Embryonic facial prominence (tissue), 1 donor: ENCODE measurements around the gene BNC1.
"Not testable (repeated sequence)": the region's sequence is repeated elsewhere in the genome, so short reads cannot be mapped to it uniquely, and the experiment has no call there.

Source experiments
- DNase-seq: peaks from one replicate; pipeline ENCODE4 v3.0.0-alpha.2; 2016; ENCODE audit errors: extremely low spot score

BNC1 gene

DNA sequence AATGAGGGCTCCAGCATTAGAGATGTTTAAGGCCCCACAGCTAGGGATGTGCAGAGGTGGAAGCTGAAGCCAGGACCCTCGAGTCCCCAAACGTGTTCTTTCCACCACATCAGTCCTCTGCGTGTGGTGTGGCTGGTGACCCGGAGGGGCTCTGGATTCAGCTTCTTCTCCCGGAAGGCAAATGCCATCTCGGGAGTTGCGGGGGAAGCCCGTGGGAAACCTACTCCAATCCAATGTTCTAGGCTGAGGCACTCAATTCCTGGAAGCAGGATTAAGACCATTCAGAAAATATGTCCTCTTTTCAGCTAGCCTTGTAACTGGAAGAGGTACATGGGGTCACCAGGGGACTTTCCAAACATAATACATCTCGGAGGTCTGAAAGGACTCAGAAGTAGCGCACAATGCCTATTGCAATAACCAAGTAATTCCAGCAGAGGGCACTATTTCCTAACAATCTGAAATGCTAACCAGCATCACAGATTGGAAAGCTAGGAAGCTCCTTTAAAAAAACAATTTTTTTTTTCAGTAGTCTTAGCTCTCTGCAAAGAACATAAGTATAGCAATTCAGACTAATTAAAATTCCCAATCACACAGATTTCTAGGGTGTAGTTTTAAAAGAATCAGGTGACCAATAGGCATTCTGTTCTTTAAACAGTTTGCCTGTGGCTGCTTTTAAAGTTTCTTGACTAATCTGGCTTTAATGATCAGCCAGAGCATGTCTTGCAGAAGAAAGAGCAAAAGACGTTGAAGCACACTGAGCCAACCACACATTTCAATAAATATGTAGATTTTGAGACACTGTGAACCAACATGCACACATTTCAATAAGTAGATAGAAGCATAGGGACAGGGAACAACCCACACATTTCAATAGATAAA, 36.1 kb downstream of the BNC1 start:
- peak; percentile 53 for DNase-seq

DNA sequence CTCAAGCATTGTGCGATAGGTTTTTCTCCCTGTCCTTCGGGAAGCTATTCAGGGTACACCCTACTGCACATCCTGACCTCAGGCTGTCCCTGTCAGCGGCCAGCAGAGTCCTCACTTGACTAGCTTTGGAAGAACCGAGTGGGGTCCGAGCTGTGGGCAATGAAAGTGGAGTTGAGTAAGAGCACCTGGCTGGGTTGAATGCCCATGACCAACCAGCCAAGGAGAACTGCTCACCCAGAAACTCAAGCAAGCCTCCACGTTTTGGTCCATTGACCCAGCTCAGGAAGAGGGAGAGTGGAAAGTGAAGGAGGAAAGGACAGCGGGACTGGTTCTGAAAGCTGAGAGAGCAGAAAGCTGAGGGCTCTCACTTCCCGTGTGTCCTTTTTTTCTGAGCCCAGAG, 40.8 kb downstream of the BNC1 start:
- no peak for DNase-seq

DNA sequence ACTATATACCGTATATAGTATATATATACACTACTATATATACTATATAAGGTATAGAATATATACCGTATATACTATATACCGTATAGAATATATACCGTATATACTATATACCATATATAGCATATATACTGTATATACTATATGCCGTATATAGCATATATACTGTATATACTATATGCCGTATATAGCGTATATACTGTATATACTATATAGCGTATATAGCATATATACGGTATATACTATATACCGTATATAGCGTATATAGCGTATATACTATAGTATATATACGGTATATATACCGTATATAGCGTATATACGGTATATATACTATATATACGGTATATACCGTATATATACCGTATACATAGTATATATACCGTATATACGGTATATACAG, 54.2 kb downstream of the BNC1 start:
- no peak for DNase-seq

DNA sequence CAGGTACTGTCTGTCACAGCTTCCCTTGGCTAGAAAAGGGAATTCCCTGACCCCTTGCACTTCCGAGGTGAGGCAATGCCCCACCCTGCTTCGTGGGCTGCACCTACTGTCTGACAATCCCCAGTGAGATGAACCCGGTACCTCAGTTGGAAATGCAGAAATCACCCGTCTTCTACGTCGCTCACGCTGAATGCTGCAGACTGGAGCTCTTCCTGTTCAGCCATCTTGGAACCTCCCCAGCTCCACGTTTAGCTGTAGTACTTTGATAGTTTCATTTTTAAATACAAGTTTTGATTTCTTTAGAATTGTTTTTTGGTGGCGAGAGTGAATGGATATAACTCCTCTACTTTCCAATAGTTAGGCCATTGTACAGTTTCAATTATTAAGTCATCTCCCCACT, 59.0 kb downstream of the BNC1 start:
- DNase-seq: no peak

DNA sequence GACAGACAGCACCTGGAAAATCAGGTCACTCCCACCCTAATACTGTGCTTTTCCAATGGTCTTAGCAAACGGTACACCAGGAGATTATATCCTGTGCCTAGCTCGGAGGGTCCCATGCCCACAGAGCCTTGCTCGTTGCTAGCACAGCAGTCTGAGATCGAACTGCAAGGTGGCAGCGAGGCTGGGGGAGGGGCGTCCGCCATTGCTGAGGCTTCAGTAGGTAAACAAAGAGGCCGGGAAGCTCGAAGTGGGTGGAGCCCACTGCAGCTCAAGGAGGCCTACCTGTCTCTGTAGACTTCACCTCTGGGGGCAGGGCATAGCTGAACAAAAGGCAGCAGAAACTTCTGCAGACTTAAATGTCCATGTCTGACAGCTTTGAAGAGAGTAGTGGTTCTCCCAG, 62.7 kb downstream of the BNC1 start:
- DNase-seq: not testable (repeated sequence)

DNA sequence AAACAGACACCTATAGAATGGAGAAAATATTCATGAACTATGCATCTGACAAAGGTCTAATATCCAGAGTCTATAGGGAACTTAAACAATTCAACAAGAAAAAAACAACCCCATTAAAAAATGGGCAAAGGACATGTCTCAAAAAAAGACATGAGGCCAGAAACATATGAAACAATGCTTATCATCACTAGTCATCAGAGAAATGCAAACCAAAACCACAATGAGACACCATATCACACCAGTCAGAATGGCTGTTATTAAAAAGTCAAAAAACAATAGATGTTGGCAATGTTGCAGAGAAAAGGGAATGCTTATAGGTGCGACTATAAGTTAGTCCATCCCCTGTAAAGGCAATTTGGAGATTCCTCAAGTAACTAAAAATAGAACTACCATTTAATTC, 65.4 kb downstream of the BNC1 start:
- no peak for DNase-seq

DNA sequence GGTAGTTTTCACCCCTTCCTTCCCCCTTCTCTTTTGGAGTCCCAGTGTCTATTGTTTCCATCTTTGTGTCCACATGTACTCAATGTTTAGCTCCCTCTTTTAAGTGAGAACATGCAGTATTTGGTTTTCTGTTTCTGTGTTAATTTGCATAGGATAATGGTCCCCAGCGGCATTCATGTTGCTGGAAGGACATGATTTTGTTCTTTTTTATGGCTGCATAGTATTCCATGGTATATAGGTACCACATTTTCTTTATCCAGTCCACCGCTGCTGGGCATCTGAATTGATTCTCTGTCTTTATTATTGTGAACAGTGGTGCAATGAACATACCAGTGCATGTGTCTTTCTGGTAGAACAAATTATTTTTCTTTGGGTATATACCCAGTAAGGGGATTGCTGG, 69.2 kb downstream of the BNC1 start:
- no peak for DNase-seq

GRCh38 chr15:83210619-83211018, 73.8 kb downstream of the BNC1 start:
- no peak for DNase-seq

GRCh38 chr15:83209333-83209732, 75.1 kb downstream of the BNC1 start:
- no peak for DNase-seq

DNA sequence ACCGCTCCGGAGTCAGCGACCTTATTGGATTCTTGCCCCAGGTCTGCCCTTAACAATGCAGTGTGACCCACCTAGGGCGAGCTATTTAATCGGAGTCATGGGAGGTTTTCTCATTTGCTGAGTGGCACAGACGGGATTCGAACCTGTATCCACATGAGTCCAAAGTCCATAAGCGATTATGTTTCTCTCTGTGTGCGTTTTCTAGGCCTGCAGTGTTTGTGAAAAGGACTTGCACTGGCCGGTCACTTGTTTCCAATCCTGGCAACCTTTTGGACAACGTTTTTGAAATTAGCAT, 76.2 kb downstream of the BNC1 start:
- DNase-seq: peak; percentile 8

DNA sequence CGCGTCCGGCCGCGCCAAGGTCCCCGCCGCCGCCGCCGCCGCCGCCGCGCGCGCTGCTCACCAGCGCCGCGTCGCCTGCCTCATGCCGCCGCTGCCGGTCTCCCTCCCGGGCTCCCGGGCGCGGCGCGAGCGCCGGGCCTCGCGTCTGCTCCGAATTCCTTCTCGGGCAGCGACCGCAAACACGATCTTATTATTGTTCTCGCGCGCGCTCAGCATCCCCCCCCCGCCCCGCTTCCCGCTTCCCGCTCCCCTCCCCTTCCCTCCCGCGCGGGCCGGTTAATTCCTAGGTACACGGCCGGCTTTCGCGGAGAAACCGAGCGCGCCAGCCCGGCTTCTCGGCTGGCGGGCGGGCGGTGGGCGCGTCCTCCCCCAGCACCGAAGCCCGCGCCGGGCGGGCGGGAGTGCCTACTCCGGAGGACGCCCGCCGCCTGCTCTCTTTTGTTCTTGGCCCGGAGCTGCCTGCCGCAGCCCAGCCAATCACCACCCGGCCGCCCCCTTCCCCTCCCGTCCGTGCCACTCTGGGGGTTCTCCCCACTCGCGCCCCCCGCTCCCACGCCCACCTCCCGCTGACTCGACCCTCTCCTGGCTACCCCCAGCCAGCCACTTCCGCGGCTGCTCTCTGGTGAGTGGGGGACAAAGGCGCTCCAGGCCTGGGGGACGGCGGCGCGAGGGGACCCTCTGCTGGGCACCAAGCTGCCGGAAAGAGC, 76.7 kb downstream of the BNC1 start, which contains the start of gene HDGFL3:
HDGFL3 (minus strand) TSS at position 164 of the 707 bp plus-strand sequence. CDS start 409 bp downstream, outside the sequence.
- peak; percentile 65 for DNase-seq

- DNase-seq: peak; percentile 8
These were observed 77.3 kb downstream of the BNC1 start for GRCh38 chr15:83207009-83207659.

- no peak for DNase-seq
These were observed 77.9 kb downstream of the BNC1 start for GRCh38 chr15:83206526-83207008.
